ENCODE results near the gene SPPL2B.
"Not testable (repeated sequence)": the region's sequence is repeated elsewhere in the genome, so short reads cannot be mapped to it uniquely, and the experiment has no call there.

SPPL2B gene

GRCh38 chr19:2385053-2385721 is 56.7 kb downstream of the SPPL2B start:
- peak; percentile 86 for DNase-seq

DNA sequence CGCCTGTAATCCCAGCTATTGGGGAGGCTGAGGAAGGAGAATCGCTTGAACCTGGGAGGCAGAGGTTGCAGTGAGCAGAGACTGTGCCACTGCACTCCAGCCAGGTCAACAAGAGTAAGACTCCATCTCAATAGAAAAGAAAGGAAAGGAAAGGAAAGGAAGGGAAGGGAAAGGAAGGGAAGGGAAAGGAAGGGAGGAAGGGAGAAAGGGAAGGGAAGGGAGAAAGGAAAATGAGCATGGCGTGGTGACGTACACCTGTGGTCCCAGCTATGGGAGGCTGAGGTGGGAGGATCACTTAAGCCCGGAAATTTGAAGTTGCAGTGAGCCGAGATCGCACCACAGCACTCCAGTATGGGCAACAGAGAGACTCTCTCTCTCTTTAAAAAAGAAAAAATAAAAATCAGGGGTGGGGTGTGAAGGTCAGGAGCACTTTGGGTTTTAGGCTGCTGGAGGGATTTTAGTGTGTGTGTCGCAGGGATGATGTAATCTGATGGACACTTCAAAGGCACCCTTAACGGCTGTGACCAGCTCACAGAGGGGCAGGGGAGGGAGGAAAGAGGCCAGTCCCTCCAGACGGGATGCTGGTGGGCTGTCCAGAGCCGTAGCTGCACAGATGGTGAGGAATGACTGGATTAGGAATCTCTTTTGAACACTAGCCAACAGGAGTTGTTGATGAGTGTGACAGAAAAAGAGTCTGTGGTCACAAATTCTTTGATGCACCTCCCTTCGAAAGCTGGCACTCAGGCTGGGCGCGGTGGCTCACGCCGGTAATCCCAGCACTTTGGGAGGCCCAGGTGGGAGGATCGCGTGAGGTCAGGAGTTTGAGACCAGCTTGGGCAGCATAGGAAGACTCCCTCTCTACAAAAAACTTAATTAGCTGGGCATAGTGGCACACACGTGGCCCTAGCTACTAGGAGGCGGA is 59.1 kb downstream of the SPPL2B start:
- DNase-seq: no peak

- DNase-seq: no peak
Measured at GRCh38 chr19:2389594-2389993, 61.1 kb downstream of the SPPL2B start.

GRCh38 chr19:2391118-2391725 is 62.7 kb downstream of the SPPL2B start:
- DNase-seq: no peak

- DNase-seq: no peak
Measured at GRCh38 chr19:2392366-2392765, 63.9 kb downstream of the SPPL2B start.

DNA sequence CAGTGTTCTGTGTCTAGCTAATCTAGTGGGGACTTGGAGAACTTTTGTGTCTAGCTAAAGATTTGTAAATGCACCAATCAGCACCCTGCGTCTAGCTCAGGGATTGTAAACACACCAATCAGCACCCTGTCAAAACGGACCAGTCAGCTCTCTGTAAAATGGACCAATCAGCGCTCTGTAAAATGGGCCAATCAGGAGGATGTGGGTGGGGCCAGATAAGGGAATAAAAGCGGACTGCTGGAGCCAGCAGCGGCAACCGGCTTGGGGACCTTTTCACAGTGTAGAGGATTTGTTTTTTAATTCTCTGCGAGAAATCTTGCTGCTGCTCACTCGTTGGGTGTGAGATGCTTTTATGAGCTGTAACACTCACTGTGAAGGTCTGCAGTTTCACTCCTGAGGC is 64.4 kb downstream of the SPPL2B start:
- not testable (repeated sequence) for DNase-seq

DNA sequence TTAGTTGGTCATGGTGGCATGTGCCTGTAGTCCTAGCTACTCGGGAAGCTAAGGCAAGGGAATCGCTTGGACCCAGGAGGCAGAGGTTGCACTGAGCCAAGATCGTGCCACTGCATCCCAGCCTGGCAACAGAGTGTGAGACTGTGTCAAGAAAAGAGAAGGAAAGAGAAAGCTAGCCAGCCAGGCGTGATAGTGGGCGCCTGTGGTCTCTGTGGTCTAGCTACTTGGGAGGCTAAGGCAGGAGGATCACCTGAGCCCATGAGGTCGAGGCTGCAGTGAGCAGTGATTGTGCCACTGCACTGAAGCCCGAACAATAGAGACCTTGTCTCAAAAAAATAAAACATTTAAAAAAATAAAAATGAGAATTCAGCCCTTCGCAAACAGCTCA is 65.6 kb downstream of the SPPL2B start:
- no peak for DNase-seq

GRCh38 chr19:2394442-2395292 is 66.2 kb downstream of the SPPL2B start:
- DNase-seq: no peak

GRCh38 chr19:2395293-2395829 is 66.9 kb downstream of the SPPL2B start:
- DNase-seq: not testable (repeated sequence)

GRCh38 chr19:2397173-2397572 is 68.7 kb downstream of the SPPL2B start:
- DNase-seq: not testable (repeated sequence)

DNA sequence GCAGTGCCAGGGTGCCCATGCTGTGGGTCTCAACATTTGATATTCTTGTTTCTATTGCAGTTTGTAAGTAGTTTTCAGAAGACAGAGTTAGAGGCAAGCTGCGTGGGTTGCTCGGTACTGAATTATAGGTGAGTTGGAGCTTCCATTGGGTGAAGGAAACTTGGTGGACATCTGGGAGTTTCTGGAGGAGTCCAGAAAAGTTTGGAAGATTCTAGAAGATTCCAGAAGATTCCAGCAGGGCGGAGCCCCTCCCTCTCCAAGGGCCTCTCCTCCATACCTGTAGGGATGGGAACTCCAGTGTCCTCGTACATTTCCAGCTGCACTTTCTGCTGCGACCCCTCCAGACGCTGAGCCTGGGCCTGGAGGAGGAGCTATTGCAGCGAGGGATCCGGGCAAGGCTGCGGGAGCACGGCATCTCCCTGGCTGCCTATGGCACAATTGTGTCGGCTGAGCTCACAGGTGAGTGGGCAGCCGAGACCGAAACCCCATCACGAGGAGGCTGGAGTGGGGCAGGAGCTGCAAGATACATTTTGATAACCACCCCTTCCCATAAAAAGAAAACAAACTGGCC is 70.3 kb downstream of the SPPL2B start:
- DNase-seq: no peak

DNA sequence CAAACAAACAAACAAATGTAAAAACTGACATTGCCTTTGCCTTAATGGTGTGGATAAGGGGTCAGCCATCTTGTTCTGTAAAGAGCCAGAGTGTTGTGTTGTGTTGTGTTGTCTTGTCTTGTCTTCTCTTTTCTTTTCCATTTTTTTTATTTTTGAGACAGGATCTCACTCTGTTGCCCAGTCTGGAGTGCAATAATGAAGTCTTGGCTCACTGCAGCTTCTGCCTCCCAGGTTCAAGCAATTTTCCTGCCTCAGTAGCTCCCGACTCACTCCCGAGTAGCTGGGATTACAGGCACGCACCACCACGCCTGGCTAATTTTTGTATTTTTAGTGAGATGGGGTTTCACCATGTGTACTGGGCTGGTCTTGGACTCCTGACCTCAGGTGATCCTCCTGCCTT is 71.1 kb downstream of the SPPL2B start:
- no peak for DNase-seq

Measured in 8988T (cell line).